Fibroblast of peridontal ligament (primary cell): ENCODE results near the gene NUB1.
"Not testable (repeated sequence)": the region's sequence is repeated elsewhere in the genome, so short reads cannot be mapped to it uniquely, and the experiment has no call there.

Experiments used
- DNase-seq: peaks from one replicate; pipeline ENCODE4 v3.0.0-alpha.2; 2010; ENCODE audit errors: extremely low read depth

NUB1 gene, protein sequence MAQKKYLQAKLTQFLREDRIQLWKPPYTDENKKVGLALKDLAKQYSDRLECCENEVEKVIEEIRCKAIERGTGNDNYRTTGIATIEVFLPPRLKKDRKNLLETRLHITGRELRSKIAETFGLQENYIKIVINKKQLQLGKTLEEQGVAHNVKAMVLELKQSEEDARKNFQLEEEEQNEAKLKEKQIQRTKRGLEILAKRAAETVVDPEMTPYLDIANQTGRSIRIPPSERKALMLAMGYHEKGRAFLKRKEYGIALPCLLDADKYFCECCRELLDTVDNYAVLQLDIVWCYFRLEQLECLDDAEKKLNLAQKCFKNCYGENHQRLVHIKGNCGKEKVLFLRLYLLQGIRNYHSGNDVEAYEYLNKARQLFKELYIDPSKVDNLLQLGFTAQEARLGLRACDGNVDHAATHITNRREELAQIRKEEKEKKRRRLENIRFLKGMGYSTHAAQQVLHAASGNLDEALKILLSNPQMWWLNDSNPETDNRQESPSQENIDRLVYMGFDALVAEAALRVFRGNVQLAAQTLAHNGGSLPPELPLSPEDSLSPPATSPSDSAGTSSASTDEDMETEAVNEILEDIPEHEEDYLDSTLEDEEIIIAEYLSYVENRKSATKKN

DNA sequence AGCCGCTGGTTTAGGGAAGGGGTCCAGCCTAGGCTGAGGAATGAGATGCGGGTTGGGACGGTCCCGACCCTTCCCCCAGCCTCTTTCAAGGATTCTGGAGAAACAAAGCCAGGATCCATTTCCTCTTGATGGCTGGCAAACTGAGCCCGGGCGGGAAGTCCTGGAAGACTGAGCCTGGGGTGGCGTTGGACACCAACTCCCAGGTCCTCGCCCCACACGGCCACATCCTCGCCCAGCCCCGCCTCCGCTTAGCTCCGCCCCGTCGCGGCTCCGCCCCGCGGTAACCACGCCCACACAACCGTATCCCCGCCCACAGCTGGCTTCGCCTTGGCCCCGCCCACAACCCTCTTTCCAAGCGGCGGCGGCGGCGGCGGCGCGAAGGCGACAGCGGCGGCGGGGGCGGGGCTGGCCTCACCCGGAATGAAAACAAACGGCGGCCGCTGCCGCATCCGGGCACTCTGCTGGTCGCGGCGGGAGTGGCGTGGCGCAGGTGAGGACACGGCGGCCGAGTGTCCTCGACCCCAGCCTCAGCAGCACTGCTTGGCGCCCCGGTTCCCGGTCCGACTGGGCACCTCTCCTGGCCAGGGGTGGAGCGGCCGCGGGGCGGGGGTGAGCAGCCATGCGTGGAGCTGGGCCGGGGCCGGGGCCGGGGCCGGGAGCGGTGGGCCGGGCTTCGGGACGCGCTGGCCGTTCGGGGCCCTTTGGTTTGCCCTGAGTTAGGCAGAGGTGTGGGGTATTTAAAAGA is at the start of gene NUB1:
Gene NUB1 (plus strand): TSS at position 456 of the 745 bp plus-strand sequence. CDS start 3,538 bp downstream, outside the sequence.
- peak; percentile 73 for DNase-seq

DNA sequence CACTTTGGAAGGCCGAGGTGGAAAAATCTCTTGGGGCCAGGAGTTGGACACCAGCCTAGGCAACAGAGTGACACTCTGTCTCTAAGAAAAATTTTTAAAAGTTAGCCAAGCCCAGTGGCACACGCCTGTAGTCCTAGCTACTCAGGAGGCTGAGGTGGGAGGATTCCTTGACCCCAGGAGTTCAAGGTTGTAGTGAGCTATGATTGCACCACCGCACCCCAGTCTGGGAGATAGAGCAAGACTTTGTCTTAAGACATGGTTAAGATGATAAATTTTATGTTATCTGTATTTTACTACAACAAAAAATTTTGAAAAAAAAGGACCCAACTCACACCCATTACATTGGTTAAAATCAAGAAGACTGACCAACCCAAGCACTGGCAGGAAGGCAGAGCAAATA is 48.8 kb upstream of the NUB1 start:
- no peak for DNase-seq

DNA sequence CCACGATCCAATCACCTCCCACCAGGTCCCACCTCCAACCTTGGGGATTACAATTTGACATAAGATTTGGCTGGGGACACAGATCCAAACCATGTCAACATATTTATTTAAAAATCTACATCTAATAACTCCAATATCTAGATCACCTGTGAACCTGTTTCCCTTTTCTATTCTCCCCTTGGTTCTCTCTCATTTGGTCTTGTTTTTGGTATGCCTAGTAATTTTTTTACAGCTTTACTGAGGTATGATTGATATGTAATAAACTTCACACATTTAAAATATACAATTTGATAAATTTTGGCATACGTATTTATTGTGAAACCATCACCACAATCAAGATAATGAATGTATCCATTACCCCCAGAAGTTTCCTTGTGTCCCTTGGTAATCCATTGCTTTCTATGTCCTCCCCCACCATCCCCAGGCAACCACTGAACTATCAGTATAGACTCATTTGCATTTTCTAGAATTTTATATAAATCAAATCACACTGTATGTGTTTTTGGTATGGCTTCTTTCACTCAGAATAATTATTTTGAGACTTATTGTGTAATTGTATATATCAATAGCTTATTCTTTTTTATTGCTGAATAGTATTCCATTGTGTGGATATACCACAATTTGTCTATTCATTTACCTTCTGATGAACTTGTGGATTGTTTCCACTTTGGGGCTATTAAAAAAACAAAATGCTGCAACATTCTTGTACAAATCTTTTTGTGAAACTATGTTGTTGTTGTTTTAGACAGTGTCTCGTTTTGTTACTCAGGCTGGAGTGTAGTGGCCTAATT is 45.2 kb upstream of the NUB1 start:
- no peak for DNase-seq

DNA sequence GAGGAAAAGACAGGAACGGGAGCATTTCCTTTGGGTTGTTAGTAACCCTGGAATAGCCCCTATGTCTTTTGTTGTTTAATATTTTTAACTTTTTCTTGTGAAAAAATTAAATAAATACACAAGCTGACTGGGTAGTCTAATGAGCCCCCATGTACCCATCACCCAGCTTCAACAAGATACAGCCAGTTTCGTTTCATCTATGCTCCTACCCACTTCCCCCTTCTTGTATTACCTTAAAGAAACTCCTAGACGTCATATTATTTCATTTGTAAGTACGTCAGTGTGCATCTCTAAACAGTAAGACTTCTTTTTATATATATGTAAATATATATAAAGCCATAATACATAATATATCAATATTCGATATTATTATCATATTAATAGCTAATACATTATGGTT is 42.8 kb upstream of the NUB1 start:
- no peak for DNase-seq

DNA sequence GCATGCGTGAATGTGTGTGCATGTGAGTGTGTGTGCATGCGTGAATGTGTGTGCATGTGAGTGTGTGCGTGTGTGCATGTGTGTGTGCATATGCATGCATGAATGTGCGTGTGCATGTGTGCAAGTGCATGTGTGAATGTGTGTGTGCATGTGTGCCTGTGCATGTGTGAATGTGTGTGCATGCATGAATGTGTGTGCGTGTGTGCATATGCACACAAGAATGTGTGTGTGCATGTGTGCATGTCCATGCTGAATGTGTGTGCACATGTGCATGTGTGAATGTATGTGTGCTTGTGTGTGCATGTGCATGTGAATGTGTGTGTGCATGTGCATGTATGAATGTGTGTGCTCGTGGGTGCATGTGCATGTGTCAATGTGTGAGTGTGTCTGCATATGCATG is 42.1 kb upstream of the NUB1 start:
- DNase-seq, result no peak

DNA sequence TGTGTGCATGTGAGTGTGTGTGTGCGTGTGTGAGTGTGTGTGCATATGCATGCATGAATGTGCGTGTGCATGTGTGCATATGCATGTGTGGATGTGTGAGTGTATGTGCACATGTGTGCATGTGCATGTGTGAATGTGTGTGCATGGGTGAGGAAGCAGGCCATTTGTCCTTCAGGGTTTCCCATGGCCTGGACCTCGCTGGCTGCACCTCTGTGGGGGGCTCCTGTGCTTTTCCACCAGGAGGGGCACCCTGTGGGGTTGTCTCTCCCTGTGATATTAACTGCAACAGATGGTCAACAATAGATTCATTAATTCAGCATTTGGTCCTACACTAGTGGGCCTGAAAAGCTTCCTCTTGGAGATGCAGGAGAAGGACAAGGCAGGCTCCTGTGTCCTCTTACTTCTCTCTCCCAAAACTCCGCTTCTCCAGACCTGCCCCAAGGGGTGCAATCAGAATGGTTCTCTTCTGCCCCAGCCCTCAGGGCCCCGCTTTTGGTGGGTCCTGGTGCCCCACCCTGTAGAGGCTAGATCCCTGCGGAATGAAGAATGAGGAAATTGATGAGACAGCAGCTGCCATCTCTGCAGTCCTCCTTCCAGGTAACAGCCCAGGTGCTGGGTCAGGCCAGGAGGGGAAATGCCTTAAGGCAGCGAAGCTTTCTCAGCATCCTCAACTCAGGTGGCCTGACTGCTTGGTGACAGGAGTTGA is 41.5 kb upstream of the NUB1 start:
- no peak for DNase-seq

DNA sequence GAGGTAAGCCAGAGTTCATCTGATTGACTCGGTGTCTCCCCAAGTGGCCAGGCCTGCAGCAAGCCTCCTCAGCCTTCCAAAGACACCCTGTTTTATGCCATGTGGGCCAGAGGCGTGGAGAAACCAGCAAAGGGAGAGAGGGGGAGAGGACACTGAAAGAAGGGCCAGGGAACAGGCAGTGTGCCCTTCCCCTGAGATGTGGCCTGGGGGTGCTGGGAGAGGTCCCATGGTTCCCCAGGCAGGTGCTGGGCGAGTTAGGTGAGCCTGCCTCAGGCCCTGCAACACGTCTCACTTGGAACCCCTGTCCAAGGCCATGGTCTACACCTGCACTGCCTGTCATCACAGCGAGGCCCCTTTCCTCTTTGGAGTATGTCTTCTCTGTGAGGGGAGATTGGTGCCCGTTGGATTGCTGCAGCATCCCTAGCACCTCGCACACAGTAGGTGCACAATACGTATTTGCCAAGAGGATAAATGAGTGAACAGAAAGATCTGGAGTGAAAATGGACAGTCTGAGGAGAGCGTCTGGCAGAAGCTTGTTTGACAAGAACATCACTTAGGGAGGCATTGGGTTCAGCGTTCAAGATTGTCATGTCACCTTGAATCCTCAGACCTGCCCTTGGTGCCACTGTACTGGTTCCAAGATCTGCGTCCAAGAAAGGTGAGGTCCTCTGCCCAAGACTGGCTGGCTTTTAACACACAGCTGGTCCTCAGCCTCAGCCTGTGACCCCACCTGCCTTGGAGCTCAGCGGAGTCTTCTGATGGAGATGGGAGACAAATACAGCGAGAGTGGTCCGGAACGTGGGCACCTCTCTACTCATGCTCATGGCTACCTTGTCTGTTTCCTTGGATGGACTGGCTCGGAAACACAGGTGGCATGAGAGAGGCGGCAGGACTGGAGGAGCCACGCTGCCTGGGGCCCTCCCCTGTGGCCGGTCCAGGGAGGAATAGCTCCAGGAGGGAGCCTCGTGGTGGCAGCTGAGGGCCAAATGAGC is 39.8 kb upstream of the NUB1 start:
- no peak for DNase-seq

DNA sequence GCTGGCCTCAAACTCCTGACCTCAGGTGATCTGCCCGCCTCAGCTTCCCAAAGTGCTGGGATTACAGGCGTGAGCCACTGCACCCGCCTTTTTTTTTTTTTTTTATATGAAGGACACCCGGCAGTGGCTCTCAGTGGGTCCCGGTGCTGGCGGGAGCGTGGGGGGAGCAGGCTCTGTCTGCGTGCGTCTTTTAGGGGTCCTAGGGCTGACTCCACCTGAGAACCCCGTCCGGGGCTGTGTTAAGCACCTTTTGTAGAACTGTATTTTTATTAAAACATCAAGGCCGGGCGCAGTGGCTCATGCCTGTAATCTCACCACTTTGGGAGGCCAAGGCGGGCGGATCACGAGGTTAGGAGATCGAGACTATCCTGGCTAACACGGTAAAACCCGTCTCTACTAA is 37.4 kb upstream of the NUB1 start:
- not testable (repeated sequence) for DNase-seq

DNA sequence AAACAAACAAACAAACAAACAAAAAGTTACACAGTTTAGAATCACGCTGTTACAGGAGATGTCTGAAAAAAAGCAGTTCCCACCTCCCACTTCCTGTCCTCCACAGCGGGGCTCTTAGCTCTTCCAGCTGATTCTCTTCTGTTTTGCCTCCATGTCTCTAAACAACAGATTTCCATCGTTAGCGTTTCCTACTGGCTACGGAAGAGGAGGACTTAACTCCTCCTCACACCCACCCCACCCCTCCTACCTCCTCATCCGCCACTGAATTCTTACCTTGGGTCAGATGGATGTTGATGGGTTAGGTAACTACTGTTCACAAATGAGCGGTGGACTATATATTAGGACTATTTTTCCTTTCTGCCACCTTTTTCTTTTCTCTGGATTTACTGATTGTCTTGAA is 36.8 kb upstream of the NUB1 start:
- no peak for DNase-seq

DNA sequence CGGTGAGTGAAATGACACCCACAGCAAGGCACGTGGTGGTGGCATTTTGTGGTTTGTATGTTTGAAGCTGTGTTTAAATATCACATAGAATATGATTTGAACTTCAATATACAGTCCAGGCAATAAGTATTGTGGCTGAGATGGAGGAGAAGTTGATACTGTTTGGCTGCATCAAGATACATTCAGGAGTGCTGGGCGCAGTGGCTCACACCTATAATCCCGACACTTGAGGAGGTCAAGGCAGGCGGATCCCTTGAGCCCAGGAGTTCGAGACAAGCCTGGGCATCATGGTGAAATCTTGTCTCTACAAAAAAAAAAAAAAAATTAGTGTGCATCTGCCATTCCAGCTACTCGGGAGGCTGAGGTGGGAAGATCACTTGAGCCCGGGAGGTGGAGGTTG is 35.2 kb upstream of the NUB1 start:
- DNase-seq, result no peak

DNA sequence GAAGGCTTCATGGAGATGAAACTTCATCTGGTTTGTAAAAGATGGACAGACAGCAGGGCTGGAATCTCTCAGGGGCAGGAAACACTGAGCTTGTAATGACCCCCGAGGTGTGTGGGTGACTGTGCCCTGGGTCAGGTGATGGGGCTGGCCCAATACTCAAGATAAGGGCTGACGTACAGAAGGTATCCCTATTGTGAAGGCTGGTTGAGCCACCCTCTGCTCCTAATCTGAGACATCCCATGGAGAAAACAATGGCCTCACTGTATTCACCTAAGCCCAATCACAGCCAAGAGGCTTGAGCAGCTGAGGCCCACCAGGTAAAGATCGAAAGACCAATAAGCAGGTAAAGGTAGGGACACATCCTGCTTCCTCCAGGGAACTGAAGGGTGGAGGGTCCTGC is 34.8 kb upstream of the NUB1 start:
- no peak for DNase-seq

DNA sequence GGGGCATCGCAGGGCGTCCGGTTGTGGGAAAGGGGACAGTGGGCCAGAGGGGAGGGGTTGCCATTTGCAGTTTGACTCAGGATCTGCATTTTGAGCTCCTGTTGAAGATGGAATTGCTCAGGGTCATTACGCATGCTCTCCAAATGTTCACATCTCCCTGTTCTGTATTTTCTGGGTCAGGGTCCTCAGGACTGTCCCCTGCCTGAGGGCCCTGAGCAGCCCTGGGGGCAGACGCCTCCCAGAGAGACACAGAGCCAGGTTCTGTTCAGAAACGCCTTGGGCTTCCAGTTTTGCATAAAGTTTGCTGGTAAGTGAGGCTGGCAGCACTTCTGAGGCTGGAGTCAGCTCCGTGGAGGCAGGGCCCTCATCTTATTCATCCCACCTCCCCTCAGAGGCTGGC is 34.1 kb upstream of the NUB1 start:
- DNase-seq, result no peak

DNA sequence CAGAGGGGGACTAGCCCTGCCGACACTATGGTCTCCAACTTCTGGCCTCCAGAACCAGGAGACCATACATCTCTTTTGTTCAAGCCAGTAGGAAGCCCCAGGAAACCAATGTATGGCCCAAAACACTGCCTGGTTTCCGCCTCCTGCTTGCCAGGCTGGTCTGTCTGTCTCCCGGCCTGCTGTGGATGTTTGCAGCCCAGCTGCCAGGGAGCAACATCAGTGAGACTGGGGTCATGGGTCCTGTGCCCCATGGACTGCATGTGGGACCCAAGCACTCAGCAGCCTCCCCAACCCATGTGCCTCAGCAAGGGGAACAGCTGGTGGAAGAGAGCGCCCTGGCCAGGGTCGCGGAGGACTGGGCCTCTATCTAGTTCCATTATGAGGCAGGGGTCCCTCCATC is 33.4 kb upstream of the NUB1 start:
- DNase-seq, result no peak

DNA sequence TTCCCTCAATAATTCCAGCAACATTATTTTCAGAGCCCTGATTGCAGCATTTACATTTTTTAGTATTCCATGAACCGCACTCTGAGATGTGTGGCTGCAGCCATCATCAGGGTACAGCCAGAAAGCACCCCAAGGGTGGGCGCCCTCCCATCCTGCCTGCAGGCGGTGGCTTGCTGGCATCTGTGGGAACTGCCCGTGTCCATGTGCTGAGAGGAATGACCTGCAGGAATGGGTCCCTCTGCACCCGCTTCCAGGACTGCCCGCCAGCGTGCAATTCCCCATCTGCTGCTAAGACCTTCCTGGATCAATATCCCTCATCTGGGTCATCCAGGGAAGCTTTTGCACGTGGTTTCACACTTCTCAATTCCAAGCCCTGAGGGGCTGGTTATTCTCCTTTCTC is 32.8 kb upstream of the NUB1 start:
- DNase-seq, result no peak

DNA sequence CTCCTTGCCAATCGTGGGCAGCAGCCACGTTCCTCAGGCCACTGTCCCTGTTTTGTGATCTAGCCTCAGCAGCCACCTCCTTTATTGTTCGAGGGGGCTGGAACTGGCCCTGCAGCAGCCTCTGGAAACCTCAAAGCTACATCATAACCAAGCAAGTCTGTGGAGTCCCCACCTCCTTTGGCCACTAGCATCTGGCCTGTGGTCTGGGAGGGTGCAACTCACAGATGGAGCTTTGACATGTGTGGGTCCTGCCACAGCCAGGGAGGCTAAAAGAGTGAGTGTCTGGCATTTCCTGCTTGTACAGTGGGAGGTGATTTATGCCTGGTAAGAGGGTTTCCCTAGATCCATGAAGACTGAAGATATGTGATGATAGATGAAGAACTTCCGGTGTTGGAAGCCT is 32.3 kb upstream of the NUB1 start:
- peak; percentile 10 for DNase-seq

DNA sequence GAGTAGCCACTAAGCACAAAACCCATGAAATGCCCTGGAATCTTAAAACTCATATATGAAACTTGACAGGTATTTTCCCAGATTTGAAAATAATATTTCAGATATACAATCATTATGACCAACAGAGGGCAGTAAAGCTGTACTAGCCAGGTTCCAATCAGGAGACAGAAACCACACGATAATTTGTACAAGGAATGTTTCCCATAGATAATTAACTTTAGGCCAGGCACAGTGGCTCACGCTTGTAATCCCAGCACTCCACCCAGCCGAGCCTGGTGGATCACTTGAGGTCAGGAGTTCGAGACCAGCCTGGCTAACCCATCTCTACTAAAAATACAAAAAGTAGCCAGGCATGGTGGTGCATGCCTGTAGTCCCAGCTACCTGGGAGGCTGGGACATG is 31.0 kb upstream of the NUB1 start:
- peak; percentile 46 for DNase-seq

DNA sequence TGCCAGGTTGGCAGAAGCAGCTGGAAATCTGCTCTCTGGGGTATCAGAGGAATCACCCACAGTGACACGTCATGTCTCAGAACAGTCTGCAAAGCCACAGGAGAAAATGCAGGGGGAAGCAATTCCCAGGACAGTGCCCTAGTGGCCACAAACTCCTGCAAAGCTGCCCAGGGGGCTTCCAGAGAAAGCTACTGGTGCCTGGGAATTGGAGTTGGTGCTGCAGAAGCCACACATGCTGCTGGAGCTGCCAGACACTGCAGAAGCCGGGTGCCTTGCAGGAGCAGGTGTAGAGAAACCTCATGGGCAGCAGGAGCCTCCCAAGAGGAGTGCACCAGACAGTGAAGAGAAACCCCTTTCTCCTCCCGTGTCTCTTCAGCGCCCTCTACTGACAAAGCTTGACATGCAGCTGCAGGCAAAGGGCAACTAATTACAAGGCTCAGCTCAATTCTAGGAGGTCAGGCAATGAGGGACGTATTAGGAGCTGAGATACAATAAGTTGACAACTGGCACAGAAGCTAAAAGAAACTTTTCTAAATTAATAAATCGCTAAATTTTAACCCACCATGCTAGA is 30.2 kb upstream of the NUB1 start:
- no peak for DNase-seq

DNA sequence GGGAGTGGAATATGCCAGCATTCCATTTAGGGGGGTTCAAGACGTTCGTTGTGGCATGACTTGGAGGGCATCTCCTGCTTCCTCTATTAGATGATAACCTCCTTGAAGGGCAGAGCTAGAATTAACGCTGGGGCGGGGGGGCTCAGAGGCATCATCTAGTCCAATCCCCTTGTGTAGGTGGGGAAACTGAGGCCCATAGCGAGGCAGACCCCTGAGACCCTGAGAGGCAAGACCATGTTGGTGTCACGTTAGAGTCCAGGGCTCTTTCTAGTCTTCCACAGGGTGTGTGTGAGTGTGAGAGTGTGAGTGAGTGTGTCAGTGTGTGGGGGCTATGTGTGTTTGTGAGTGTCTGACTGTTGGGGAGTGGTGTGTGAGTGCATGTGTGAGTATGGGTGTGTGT is 29.3 kb upstream of the NUB1 start:
- DNase-seq, result no peak

DNA sequence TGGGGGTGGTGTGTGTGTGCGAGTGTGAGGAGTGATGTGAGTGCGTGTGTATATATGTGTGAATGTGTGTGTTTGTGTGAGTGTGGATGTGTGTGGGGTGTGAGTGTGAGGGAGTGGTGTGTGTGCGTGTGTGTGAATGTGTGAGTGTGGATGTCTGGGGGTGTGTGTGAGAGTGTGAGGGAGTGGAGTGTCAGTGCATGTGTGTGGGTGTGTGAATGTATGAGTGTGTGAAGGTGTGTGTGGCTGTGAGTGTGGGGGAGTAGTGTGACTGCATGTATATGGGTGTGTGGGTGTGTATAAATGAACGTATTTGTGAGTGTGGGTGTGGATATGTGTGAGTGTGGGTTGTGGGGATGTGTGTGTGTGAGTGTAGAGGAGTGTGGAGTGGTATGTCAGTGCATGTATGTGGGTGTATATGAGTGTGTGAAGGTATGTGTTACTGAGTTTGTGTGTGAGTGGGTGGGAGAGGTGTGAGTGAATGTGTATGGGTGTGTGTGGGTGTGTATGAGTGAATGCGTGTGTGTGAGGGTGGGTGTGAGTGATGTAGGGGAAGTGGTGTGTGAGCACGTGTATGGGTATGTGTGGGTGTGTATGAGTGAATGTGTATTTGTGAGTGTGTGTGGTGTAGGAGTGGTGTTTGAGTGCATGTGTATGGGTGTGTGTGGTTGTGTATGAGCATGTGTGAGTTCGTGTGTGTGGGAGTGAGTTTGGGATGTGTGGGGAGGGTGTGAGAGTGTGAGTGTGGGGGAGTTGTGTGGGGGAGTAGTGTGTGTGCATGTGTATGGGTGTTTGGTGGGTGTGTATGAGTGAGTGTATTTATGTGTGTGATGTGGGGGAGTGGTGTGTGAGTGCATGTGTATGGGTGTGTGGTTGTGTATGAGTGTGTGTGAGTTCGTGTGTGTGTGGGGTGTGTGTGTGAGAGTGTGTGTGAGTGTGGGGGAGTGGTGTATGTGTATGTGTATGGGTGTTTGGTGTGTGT is 28.5 kb upstream of the NUB1 start:
- no peak for DNase-seq
